Stimulated activated CD8-positive, alpha-beta memory T cell treated with anti-CD3 and anti-CD28 coated beads, Interleukin-2, amount 100 ng/mL, for 48 hours (primary cell): ENCODE data around the gene LCN15.
"Not testable (repeated sequence)": the region's sequence is repeated elsewhere in the genome, so short reads cannot be mapped to it uniquely, and the experiment has no call there.

Source experiments
- DNase-seq, 2 donors: peaks; one replicate each; pipeline ENCODE4 v3.0.0-alpha.2; 2020; ENCODE audit warnings: low read depth in 2 of 2

Gene LCN15

GRCh38 chr9:136764301-136764891, at the start of gene LCN15:
LCN15 (minus strand) TSS chr9:136764518; CDS start chr9:136764488, 30 bp downstream.
- DNase-seq, result no peak

- DNase-seq, result no peak
These were observed 44.5 kb upstream of the LCN15 start for GRCh38 chr9:136808806-136809158.

- peak; percentile 15 to 29 for DNase-seq
These were observed 43.9 kb upstream of the LCN15 start for GRCh38 chr9:136808075-136808805.

GRCh38 chr9:136807281-136808074, 43.2 kb upstream of the LCN15 start, which contains the start of gene RABL6:
RABL6 (plus strand) TSS chr9:136807948; CDS start chr9:136808197, 249 bp downstream.
- DNase-seq, result peak; percentile 71 to 73

- no peak for DNase-seq
These were observed 42.4 kb upstream of the LCN15 start for GRCh38 chr9:136806631-136807201.

- no peak for DNase-seq
These were observed 41.7 kb upstream of the LCN15 start for GRCh38 chr9:136806067-136806466.

GRCh38 chr9:136805207-136805740, 41.0 kb upstream of the LCN15 start:
- DNase-seq, result no peak

- DNase-seq, result no peak
These were observed 40.3 kb upstream of the LCN15 start for GRCh38 chr9:136804509-136805206.

- no peak for DNase-seq
These were observed 39.5 kb upstream of the LCN15 start for GRCh38 chr9:136803551-136804508.

GRCh38 chr9:136803009-136803550, 38.8 kb upstream of the LCN15 start:
- not testable (repeated sequence) for DNase-seq

GRCh38 chr9:136802321-136802720, 38.0 kb upstream of the LCN15 start:
- no peak for DNase-seq

GRCh38 chr9:136799854-136800657, 35.7 kb upstream of the LCN15 start:
- peak; percentile 89 to 94 for DNase-seq

- DNase-seq, result no peak
These were observed 34.9 kb upstream of the LCN15 start for GRCh38 chr9:136799079-136799853.

GRCh38 chr9:136798708-136799078, 34.4 kb upstream of the LCN15 start:
- DNase-seq, result no peak

- not testable (repeated sequence) for DNase-seq
These were observed 32.5 kb upstream of the LCN15 start for GRCh38 chr9:136796775-136797347.

- DNase-seq, result no peak
These were observed 32.0 kb upstream of the LCN15 start, which contains the start of gene CCDC183 for GRCh38 chr9:136796238-136796774. CCDC183 (plus strand) TSS chr9:136796338; CDS start chr9:136796398, 60 bp downstream.

GRCh38 chr9:136795000-136795348, 30.7 kb upstream of the LCN15 start:
- DNase-seq, result no peak
